PC-3 (cell line): Measurements from ENCODE around the gene SLC44A3. TPM values are rescaled to one million over a fixed set of nuclear protein-coding genes. Genes with fewer than 3 reads are reported as not detected.
"Not testable (repeated sequence)": the region's sequence is repeated elsewhere in the genome, so short reads cannot be mapped to it uniquely, and the experiment has no call there.

Experiments
- ATAC-seq: fragments of 200-7000 bp; cut with Tn5 transposase; 2 replicates; pipeline ENCODE4 v1.9.1; 2020; ENCODE audit warnings: mild to moderate bottlenecking, moderate library complexity
- BruUV-seq: library from RNA; stranded (reverse); fragments of 400-500 nt; replicated peaks from 2 replicates; lab custom pipeline; 2021; lab: Mats Ljungman, UMichigan
- CTCF ChIA-PET: fragments of 300-600 bp; sonication (Branson Sonifier 250); formaldehyde crosslinking; loops from one replicate; lab custom pipeline; 2022; ENCODE audit warnings: antibody characterized with exemption; lab: Charles Lee
- POLR2A ChIA-PET: fragments of 300-600 bp; sonication (Branson Sonifier 250); formaldehyde crosslinking; loops from one replicate; lab custom pipeline; 2022; ENCODE audit warnings: antibody characterized with exemption; ENCODE audit not compliant: unreplicated experiment; lab: Charles Lee
- DNase-seq: peaks from one replicate; pipeline ENCODE4 v3.0.0-alpha.2; 2015
- H2AFZ ChIP-seq: fragments of 300-600 bp; sonication (generic); 2 replicates; pipeline ENCODE4 v1.6.0; 2016; ENCODE audit warnings: antibody characterized with exemption, low read length
- H3F3A ChIP-seq: fragments of 300-600 bp; sonication (generic); one replicate; pipeline ENCODE4 v1.6.0; 2017; ENCODE audit warnings: antibody characterized with exemption, low read length, control low read depth, mild to moderate bottlenecking; ENCODE audit not compliant: unreplicated experiment
- H3K27ac ChIP-seq: fragments of 300-600 bp; sonication (generic); 2 replicates; pipeline ENCODE4 v1.5.1; 2016; ENCODE audit warnings: mild to moderate bottlenecking, low read length
- H3K27me3 ChIP-seq: fragments of 300-600 bp; sonication (generic); 2 replicates; pipeline ENCODE4 v1.6.1; 2016; ENCODE audit warnings: low read length, mixed read lengths
- H3K36me3 ChIP-seq: fragments of 300-600 bp; sonication (generic); 2 replicates; pipeline ENCODE4 v1.6.1; 2016; ENCODE audit warnings: low read depth, mixed run types, low read length, mixed read lengths
- H3K4me1 ChIP-seq: fragments of 300-600 bp; sonication (generic); 2 replicates; pipeline ENCODE4 v1.5.1; 2016; ENCODE audit warnings: low read length; ENCODE audit not compliant: insufficient read depth
- H3K4me2 ChIP-seq: fragments of 300-600 bp; sonication (generic); 2 replicates; pipeline ENCODE4 v1.6.0; 2016; ENCODE audit warnings: low read length
- H3K4me3 ChIP-seq: fragments of 300-600 bp; sonication (generic); 2 replicates; pipeline ENCODE4 v1.5.1; 2016; ENCODE audit warnings: mild to moderate bottlenecking, low read length, mixed read lengths
- H3K79me2 ChIP-seq: fragments of 300-600 bp; sonication (generic); 2 replicates; pipeline ENCODE4 v1.6.1; 2017; ENCODE audit warnings: low read length, mixed read lengths
- H3K9ac ChIP-seq: fragments of 300-600 bp; sonication (generic); 2 replicates; pipeline ENCODE4 v1.6.0; 2016; ENCODE audit warnings: mild to moderate bottlenecking, low read length
- H3K9me2 ChIP-seq: fragments of 300-600 bp; sonication (generic); replicated peaks from 2 replicates; pipeline ENCODE4 v1.6.1; 2016; ENCODE audit warnings: mixed run types, low read length, mixed read lengths
- H3K9me3 ChIP-seq: fragments of 300-600 bp; sonication (generic); 2 replicates; pipeline ENCODE4 v1.6.1; 2016; ENCODE audit warnings: low read length, mixed read lengths
- H4K20me1 ChIP-seq: fragments of 300-600 bp; sonication (generic); 2 replicates; pipeline ENCODE4 v1.6.1; 2016; ENCODE audit warnings: low read length, mixed read lengths
- EZH2 ChIP-seq: fragments of 300-600 bp; sonication (generic); IDR thresholded peaks from one replicate; pipeline ENCODE4 v1.6.1; 2017; ENCODE audit warnings: antibody characterized with exemption, mild to moderate bottlenecking, low read length; ENCODE audit not compliant: unreplicated experiment
- EZH2phosphoT487 ChIP-seq: fragments of 300-600 bp; sonication (generic); IDR thresholded peaks from 2 replicates; pipeline ENCODE4 v1.6.1; 2018; ENCODE audit warnings: mild to moderate bottlenecking, antibody characterized with exemption, low read length, borderline replicate concordance
- intact Hi-C: fragments of 100-400 bp; cut with micrococcal nuclease; formaldehyde crosslinking; loops from 2 replicates; pipeline ENCODE4 v1.9.0; 2023
- total RNA-seq: library from RNA; depleted of rRNA; stranded (reverse); fragments of >200 nt; gene quantifications from 2 replicates; pipeline ENCODE4 v1.2.3, GENCODE V29; 2014
- TF ChIP-seq, protein P1 (sequence below): fragments of 300-600 bp; sonication (generic); conservative IDR thresholded peaks from 2 replicates; pipeline ENCODE4 v1.5.1; 2017; ENCODE audit warnings: antibody characterized with exemption, low read depth, mild to moderate bottlenecking, low read length

The SLC44A3 gene
- total RNA-seq, 1 experiment from 2014 or later = 9.2 TPM

DNA sequence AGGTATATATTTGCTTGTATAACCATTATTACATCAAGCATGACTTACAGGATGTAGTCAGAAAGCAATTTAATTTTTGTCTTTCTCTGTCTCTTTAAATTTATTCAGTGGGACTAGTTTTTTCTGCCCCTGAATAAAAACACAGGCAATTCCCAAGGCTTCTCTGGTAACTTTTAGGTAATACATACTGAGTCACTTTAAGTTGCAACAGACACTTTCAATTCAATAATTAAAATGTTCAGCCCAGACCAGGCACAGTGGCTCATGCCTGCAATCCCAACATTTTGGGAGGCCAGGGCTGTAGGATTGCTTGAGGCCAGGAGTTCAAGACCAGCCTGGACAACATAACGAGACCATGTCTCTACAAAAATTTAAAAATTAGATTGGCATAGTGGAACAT, 12.3 kb downstream of the SLC44A3 start:
- Histone ChIP-seq H3K4me1 (peaks cover 12% of the 10 kb centered on the region), H3K4me2 (no peak overlapping the region), H3K4me3 (no peak overlapping the region), H3K27me3 (no peaks in the 10 kb centered on the region), H3K27ac (no peak overlapping the region), H4K20me1 (no peaks in the 10 kb centered on the region), H3K79me2 (no peaks in the 10 kb centered on the region), H3K36me3 (no peaks in the 10 kb centered on the region; the same call in 1 of the 2 replicates), H3F3A (no peaks in the 10 kb centered on the region), H2AFZ (no peak overlapping the region), H3K9me2 (no peaks in the 10 kb centered on the region), H3K9ac (no peak overlapping the region), H3K9me3 (no peaks in the 10 kb centered on the region)
- ATAC-seq (no peak), DNase-seq (no peak)
- ChIA-PET CTCF (no interaction called here), POLR2A (no interaction called here)
- TF ChIP-seq EZH2 = no peak
- TF ChIP-seq EZH2phosphoT487 = no peak
- TF ChIP-seq, protein P1, sequence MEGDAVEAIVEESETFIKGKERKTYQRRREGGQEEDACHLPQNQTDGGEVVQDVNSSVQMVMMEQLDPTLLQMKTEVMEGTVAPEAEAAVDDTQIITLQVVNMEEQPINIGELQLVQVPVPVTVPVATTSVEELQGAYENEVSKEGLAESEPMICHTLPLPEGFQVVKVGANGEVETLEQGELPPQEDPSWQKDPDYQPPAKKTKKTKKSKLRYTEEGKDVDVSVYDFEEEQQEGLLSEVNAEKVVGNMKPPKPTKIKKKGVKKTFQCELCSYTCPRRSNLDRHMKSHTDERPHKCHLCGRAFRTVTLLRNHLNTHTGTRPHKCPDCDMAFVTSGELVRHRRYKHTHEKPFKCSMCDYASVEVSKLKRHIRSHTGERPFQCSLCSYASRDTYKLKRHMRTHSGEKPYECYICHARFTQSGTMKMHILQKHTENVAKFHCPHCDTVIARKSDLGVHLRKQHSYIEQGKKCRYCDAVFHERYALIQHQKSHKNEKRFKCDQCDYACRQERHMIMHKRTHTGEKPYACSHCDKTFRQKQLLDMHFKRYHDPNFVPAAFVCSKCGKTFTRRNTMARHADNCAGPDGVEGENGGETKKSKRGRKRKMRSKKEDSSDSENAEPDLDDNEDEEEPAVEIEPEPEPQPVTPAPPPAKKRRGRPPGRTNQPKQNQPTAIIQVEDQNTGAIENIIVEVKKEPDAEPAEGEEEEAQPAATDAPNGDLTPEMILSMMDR = no peak
- BruUV-seq = no TSS peak
- intact Hi-C loops = no loop called here

DNA sequence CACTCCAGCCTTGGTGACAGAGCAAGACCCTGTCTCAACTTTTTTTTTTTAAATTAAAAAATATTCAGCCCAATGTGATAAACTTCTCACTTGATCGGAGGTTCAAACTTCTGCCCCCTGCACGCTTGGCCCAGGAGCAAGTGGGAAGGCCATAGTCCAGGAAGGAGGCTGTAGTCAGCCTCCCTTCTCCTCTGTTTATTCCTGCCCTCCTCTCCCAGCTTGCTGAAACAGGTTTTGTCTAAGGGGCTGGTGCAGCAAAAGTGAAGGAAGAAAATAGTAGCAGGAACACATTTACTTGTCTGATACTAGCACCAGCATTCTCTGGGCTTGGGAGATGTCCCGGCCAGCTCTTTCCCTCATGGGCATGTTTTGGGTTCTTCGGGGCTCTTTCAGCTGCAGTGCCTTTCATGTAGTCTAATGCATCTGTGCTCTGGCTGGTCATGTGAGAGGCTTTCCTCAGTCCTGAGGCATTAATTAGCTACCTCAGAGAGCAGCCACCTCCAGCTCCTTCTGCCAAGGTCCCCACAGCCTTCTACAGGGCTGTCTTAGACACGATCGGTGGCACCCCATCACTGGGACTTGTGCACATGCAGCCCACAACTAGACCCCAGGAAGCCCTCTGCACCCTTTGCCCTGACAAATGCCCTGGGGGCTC, 12.9 kb downstream of the SLC44A3 start:
- ATAC-seq (no peak), DNase-seq (no peak)
- H3K9me2 ChIP-seq = no peaks in the 10 kb centered on the region
- CTCF ChIA-PET = no interaction called here
- no peaks in the 10 kb centered on the region for H4K20me1 ChIP-seq
- no peaks in the 10 kb centered on the region for H3F3A ChIP-seq
- H3K4me3 ChIP-seq = no peak overlapping the region
- H3K4me1 ChIP-seq = peaks cover 7% of the 10 kb centered on the region
- no peak overlapping the region for H2AFZ ChIP-seq
- intact Hi-C loops = no loop called here
- POLR2A ChIA-PET = interaction anchor here (0.6 kb wide), 1 partner anchor 21 kb away, joined by 3 read pairs; no protein-coding TSS in a partner anchor
- no peak for TF ChIP-seq EZH2phosphoT487
- TF ChIP-seq, protein P1 = no peak
- no peak for TF ChIP-seq EZH2
- H3K4me2 ChIP-seq = no peak overlapping the region
- no peak overlapping the region for H3K27ac ChIP-seq
- no peaks in the 10 kb centered on the region for H3K9me3 ChIP-seq
- no peaks in the 10 kb centered on the region; the same call in 1 of the 2 replicates for H3K36me3 ChIP-seq
- H3K79me2 ChIP-seq = no peaks in the 10 kb centered on the region
- H3K27me3 ChIP-seq = no peaks in the 10 kb centered on the region
- H3K9ac ChIP-seq = no peak overlapping the region
- BruUV-seq = no TSS peak

DNA sequence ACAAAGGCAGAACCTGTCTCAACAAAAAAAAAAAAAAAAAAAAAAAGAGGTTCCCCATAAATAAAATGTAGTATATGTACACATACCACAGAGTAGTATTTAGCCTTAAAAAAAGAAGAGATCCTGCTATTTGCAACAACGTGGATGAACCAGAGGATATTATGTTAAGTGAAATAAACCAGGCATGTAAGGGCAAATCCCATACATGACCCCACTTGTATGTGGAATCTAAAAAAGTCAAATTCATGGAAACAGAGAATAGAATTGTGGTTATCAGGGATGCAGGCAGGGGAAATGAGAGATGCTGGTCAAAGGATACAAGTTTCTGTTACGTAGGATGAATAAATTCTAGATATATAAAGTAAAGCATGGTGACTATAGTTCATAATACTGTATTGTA, 16.7 kb downstream of the SLC44A3 start:
- BruUV-seq = no TSS peak
- ChIA-PET CTCF (no interaction called here), POLR2A (no interaction called here)
- intact Hi-C loops = no loop called here
- Histone ChIP-seq H3K36me3 (0 out of 2 replicates have a peak, but pooled peaks cover 4% of the 10 kb centered on the region), H3K9me2 (no peaks in the 10 kb centered on the region), H3K27me3 (no peaks in the 10 kb centered on the region), H3F3A (no peaks in the 10 kb centered on the region), H3K4me3 (no peak overlapping the region), H3K9me3 (no peaks in the 10 kb centered on the region), H3K79me2 (no peaks in the 10 kb centered on the region), H3K4me1 (no peaks in the 10 kb centered on the region), H3K27ac (no peak overlapping the region), H3K9ac (no peak overlapping the region), H3K4me2 (no peak overlapping the region), H2AFZ (no peak overlapping the region), H4K20me1 (no peaks in the 10 kb centered on the region)
- ATAC-seq (no peak), DNase-seq (no peak)
- TF ChIP-seq EZH2phosphoT487 (no peak), EZH2 (no peak)
- TF ChIP-seq, protein P1 = no peak

DNA sequence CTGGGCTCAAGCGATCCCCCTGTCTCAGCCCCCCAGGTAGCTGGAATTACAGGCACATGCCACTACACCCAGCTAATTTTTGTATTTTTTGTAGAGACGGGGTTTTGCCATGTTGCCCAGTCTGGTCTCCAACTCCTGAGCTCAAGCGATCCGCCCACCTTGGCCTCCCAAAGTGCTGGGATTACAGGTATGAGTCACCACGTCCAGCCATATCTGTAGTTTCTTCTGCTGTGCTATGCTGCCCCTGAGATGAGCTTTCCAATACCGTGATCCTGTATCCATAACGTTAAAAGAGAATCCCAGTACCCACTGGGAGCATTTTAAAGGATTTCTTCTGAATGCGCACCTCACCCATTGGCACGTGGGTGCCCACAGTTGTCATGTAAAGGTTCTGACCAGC, 20.2 kb downstream of the SLC44A3 start:
- CTCF ChIA-PET, ATAC-seq, BruUV-seq, H3K9ac ChIP-seq, H3K4me1 ChIP-seq, H3K27ac ChIP-seq, H3K79me2 ChIP-seq, H3K4me2 ChIP-seq, H3K27me3 ChIP-seq, H3K36me3 ChIP-seq, H4K20me1 ChIP-seq, DNase-seq, H3K9me2 ChIP-seq, H3F3A ChIP-seq, H3K9me3 ChIP-seq, H2AFZ ChIP-seq, POLR2A ChIA-PET, intact Hi-C loops, H3K4me3 ChIP-seq: not testable (repeated sequence)
